T-helper 2 cell treated with Interferon-gamma antibody and Interleukin-4, amounts not matched to agents 100 ng/mL and 5 ng/mL, for 36 hours (primary cell): Measurements from ENCODE around the gene ZNF664. TPM values are rescaled to one million over a fixed set of nuclear protein-coding genes. Genes with fewer than 3 reads are reported as not detected.

Experiments
- intact Hi-C: fragments of 100-400 bp; cut with micrococcal nuclease; formaldehyde crosslinking; loops from one replicate; pipeline ENCODE4 v1.15.1; 2023
- total RNA-seq: library from RNA; stranded (reverse); gene quantifications from 2 replicates; pipeline ENCODE4 v1.2.3, GENCODE V29; 2022

Gene ZNF664
- total RNA-seq, result 48.9 and 56.4 TPM in 2 replicates

DNA sequence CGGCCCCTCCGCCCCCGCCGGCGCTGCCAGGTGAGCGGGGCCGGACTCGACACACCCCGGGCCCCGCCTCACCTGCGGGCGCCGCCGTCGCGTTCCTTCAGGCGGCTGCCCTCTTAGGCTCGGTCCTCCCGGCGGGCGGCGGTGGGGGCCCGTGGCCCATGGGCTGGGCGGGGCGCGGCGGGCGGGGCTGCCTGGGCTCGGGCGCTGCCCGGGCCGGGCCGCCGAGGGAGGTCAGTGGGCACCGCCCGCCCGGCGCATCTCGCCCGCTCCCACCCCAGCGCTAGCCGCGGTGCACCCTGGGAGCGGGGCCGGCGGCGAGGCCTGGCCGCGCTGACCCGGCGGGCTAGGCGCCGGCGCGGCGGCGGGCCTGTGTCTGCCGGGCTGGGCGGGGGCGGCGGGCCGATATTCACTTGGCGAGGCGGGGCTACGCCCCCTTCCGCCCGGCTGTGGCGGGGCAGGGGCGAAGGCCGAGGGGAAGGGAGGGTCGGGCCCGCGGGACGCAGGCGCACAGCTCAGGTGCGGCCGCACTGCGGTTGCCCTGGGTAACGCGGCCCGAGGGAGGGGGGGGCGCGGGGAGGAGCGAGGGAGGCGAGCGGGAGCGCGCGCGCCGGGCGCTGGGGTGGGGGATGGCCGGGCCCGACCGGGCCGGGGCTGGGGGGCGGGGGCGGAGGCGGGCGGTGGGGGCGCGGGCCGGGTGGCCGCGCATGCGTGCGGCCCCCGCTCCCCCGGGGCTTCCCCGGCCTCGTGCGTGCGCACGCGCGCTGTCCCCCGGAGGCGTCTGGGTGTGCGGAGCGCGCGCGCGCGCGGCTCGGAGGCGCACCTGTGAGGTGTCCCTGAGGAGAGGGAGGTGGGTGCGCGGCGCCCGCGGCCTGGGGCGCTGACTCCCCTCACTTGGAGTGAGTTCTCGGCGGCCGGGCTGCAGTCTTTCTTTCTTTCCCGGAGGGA lies at the start of gene ZNF664, which contains the start of gene CCDC92:
ZNF664 (plus strand) TSS at position 759 of the 945 bp plus-strand sequence. CDS start 38,930 bp downstream, outside the sequence.
CCDC92 (minus strand) TSS at position 375 of the 945 bp plus-strand sequence. CDS start 28,526 bp downstream, outside the sequence.
- intact Hi-C loops, result loop anchor here (2.0 to 10.0 kb wide), 2 partner anchors 34 to 998 kb away; partner anchors contain the start of gene OGFOD2

DNA sequence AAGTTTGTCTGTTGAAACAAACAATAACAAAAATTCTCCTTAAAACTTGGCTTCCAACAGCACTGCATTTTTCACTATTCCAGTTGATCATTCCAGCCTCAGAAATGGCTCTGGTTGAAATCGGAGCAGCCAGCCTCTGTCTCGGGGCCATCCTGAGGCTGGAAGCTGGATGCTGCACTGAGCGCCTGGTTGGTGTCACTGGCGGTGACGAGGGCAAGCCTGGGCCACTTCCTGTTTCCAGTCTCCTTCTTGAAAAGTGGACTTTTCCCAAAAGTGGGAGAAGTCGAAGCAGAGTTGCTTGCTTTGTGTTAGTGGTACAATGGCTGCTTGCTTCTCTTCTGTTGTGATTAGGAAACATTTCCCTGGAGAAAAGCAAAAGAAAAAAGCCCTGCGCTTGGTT lies 49.1 kb upstream of the ZNF664 start:
- intact Hi-C loops, result no loop called here

DNA sequence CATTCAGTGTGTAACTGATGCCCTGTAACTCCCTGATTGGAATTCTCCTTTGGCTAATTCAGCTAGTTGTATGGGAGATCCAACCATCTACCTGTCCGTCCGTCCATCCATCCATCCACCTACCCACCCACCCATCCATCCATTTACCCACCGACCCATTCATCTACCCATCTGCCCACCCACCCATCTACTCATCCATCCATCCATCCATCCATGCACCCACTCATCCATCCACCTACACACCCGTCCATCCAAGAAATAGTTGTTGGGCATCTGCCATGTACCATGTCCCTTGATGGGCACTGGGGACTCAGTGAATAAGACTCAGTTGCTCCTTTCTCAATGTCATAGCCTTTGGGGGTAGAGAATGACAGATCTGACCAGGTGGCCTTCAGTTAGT lies 48.5 kb upstream of the ZNF664 start:
- intact Hi-C loops, result no loop called here

DNA sequence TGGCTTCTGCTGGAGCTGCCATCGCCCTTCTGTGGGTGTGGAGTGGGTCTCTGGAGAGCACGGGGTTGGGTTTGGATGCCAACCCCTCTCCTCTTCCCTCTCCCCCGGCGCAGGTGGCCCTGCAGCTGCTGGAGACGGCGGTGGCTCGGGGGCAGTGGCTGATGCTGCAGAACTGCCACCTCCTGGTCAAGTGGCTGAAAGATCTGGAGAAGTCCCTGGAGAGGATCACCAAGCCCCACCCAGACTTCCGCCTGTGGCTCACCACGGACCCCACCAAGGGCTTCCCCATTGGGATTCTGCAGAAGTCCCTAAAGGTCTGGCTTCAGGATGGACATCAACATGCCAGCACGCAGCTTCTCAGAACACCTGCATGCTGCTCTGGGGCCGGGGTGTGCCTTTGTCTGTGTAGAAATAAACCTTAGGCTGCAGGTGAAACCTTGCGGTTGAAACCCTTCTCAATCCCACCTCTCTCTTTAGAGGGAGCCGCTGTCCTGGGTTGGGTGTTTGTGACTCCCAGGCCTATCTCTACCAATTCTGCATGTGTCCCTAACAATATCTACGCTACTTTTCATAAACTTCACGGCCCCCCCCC lies 44.6 kb upstream of the ZNF664 start:
- intact Hi-C loops, result no loop called here

DNA sequence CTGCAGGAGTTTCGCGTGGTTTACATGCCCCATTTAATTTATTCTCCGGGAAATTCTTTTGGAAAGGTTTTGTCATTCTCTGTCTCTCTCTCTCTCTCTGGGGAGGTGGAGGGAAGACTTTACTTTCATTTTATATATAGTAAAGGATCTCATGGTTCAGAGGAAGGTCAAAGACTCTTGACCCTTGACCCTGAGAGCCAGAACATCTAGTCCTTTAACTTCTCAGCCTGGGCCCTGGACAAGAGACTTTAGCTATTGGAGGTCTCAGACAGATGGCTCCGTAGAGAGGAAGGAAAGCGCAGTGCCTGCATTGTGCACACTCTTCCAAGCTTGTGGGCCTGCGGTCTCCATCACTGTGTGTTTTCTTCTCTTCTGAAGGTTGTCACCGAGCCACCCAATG lies 44.1 kb upstream of the ZNF664 start:
- intact Hi-C loops, result no loop called here

DNA sequence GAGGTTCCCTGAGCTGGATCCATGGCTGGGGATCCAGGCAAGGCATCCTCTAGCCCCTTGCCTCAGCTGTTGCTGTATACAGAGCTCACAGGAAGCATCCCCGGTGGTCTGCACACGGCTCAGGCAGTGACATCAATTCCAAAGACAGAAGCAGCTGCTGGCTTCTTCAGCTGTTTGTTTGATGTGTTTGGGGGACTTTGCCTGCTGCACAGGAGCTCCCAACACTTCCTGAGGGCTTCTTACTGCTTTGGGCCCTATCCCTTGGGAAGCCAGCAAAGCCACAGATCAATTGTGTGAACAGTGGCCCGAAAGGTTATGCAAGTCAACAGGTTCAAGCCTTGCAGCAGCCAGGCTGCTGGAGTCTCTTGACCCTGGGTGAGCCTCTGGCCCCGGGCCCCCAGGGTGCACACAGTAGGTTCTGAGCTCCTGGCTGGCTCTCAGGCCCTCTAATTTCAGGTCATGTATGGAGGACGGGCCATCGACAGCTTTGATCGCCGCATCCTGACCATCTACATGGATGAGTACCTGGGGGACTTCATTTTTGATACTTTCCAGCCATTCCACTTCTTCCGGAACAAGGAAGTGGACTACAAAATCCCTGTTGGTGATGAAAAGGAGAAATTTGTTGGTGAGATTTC lies 43.0 kb upstream of the ZNF664 start:
- intact Hi-C loops, result no loop called here

DNA sequence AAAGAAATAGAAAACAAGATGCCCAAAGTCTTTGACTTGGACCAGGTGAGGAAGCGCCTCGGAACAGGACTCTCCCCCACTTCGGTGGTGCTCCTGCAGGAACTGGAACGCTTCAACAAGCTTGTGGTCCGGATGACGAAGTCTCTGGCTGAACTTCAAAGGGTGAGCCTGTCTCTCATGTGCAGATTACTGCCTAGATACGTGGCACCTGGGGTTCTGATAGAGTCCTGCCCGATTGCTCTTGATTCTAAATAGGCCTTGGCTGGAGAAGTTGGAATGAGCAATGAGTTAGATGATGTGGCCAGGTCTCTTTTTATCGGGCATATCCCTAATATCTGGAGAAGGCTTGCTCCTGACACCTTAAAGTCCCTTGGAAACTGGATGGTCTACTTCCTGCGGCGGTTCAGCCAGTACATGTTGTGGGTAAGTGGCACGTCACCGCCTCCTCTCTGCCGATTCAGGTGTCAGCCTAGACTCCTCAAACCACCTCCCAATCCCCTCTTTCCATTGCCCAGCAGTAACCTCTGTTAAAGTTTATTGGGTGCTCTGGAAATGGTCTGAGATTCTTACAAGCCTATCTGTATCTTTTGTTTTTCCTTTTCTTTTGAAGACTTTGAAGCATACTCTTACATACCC lies 41.2 kb upstream of the ZNF664 start:
- intact Hi-C loops, result no loop called here

DNA sequence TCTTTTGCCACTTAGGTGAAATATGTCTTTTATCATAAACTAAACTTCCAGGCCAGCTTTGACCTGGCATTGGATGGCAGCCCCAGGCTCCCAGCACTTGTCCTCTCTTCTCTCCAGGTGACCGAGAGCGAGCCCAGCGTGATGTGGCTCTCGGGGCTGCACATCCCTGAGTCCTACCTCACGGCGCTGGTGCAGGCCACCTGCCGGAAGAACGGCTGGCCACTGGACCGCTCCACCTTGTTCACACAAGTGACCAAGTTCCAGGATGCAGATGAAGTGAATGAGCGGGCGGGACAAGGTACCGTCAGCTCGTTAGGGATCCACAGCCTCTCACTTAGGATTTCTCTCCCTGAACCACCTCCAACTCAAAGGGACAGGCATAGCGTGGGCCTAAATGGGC lies 39.8 kb upstream of the ZNF664 start:
- intact Hi-C loops, result no loop called here

DNA sequence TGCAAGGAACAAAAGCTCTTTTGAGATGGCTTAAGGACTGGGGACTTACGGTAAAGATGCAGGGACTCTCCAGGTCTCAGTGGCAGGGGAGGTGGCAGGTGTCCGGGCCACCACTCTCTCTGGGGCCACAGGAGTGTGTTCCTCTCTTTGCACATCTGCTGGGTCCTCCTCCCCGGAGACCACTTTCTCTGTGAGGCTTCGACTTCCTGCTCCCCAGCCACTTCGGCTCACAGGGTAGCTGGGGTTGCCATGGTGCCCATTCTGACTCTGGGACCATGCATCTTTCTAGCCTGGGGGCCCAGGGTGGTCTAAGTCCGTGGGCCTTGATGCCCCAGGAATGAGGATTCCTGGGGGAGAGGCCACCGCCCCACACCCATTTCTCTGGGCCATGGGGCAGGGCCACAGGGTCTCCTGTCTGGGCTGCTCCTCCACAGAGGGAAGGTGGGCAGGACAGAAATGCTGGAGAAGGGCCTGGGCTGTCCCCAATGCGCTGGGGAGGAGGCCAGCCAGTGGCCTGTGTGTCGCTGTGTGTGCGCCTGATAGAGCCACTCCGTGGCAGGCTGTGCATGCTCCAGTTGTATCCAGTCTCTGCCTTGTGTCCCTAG lies 38.9 kb upstream of the ZNF664 start:
- intact Hi-C loops, result no loop called here

DNA sequence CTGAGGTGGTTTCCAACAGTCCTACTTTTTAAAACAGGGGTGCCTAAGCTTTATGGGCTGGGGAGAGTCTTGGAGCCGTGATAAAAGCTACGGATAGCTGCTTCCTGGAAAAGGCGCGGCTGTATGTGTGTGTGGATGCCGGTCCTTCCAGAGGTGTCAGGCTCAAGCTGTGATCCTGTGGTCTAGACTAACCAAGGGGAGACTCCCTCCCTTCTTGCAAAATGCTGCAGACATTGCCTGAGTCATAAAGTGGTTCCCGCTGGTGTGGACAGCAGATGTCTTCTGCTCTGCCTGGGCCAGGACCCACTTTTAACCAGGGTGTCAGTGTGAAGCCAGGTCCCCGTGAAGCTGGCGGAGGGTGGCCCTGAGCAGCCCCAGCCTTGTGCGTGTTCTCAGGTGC lies 38.2 kb upstream of the ZNF664 start:
- intact Hi-C loops, result no loop called here

DNA sequence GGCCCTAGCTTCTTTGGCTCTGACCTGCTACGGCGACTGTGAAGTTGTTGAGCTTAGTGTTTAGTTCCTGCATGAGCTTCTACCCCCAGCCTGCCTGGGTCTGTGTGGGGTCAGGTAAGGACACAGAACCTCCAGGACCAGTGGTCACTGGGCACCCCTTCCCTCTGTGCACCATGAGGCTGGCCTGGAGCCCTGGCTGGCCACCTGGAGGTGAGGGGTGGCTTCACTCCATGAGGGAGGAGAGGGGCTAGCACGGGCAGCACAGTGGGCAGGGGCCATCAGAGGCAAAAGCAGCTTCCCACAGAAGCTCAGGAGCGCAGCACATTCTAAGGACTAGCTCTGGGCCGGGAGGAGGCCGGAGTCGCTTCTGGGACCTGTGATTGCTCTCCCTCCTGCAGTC lies 37.1 kb upstream of the ZNF664 start:
- intact Hi-C loops, result no loop called here

DNA sequence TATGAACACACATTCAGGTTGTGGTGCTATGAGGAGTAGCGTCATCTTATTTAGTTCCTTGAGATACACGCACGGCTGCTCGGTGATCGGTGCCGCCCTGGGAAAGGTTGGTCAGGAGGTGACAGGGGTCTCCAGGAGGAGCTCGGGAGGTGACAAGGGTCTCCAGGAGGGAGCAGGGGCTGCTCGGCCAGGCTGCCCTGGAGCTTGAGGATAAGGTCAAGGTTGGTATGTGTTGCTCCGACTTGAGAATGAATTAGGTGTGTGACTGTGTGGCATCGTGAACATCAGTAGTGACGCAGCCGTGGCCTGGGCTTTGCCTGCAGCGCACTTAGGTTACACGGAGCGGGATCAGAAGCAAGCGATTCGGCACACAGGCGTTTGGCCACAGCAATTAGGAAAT lies 36.5 kb upstream of the ZNF664 start:
- intact Hi-C loops, result no loop called here

DNA sequence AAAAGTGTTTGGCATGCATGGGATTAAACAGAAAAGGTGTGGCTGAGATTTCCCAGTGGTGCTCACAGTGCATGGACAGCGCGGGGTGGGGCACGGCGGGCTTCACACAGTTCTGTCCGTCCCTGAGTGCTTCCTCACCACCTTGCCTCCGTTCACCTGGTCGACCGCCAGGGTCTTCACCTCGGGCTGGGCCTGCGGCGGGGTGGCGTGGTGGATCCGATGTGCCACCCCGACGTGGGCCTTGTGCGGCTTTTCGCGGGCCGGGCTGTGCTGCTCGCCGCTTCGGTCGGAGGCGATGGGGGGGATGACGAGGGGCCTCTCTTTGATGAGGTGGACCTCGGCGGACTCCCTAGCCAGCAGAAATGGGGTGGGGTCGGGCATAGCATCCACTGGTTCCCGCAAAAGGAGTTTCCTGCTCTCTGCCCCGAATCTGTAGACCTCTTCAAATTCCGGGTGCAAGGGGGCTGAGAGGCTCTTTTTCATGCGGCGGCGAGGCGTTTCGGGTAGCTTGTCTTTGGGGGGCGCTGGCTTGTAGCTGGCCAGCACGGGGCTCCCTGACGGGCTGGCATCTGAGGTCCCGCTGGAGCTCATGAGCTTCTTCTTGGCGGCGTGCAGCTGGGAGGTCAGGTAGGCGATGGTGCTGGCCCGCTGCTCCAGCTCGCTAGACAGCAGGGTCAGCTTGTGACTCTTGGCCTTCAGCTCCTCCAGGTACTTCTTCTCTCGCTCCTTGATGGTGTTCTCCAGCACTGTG lies 35.9 kb upstream of the ZNF664 start:
- intact Hi-C loops, result no loop called here

DNA sequence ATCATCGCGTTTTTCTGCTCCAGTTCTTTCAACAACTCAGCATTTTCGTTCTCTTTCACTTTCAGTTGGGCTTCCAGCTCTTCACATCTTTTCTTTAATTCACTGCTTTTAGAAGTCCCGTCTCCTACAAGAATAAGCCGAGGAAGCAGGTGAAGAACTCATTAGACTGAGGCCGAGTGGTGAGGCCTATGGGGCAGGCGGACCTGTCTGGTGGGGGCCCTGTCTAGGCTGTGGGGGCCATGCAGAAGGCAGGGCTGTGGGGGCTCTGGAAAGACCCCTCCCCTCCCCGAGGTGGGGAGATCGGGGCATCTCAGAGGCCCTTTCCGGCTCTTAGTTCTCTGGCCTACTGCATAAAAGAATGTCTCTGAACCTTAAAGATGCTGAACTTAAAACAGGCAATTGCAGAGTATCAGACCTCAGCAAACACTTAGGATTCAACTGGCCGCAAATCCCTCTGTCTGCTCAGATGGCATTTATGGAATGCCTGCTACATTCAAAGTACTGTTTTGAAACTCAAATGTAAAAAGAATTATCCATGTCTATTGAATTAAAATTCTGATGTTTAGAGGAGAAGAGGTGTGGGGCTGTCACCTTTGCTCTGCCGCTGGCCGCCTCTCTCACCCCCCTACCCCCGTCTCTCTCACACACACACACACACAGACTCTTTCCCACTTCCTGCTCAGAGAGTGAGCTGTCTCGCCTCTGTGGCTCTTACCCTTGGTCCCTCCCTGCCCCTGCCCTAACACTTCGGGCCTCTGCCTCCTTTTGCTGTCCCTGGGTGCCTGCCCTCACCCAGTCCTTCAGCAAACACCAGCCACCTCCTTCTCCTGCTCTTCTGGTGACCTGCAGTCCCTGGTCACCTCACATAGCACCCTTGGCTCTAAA lies 35.1 kb upstream of the ZNF664 start:
- intact Hi-C loops, result loop anchor here (2.0 kb wide), 1 partner anchor 35 kb away; the partner anchor contains the start of genes CCDC92 and ZNF664

DNA sequence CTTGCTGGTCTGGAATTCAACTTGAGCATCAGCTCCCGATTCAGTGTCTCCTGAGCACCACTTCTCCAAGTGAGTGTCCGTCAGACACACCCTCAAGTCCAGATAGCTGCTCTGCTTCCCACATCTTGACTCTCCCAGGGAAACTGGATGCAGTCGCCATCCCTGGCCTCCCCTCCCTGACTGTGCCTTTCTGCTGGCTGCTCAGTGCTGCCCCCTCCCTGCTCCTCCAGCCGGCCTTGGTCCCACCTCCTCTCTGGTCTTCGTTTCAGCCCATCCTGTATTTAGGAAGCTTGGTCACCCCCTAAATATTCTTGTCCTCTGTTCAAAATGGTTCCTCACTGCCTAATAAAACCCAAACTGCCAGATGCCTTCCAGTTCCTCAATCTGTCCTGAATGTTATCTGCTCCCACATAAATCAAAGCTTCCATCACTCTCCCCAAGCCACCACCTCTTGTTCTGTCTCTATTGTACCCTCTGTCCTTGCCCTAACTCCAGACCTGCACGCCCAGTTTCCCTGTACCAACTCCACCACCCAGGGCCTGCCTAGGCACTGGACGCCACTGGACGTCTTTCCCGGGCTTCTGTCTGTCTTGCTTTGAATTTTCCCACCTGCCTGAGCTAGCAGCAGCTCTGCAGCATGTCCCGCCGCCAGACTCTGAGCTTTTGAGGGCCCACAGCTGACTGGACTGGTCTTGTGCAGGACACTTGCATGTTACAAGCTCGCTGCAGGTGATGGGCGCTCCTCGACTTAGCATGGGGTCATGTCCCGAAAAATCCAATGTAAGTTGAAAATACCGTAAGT lies 34.1 kb upstream of the ZNF664 start:
- intact Hi-C loops, result loop anchor here (2.0 kb wide), 1 partner anchor 34 kb away; the partner anchor contains the start of genes CCDC92 and ZNF664

DNA sequence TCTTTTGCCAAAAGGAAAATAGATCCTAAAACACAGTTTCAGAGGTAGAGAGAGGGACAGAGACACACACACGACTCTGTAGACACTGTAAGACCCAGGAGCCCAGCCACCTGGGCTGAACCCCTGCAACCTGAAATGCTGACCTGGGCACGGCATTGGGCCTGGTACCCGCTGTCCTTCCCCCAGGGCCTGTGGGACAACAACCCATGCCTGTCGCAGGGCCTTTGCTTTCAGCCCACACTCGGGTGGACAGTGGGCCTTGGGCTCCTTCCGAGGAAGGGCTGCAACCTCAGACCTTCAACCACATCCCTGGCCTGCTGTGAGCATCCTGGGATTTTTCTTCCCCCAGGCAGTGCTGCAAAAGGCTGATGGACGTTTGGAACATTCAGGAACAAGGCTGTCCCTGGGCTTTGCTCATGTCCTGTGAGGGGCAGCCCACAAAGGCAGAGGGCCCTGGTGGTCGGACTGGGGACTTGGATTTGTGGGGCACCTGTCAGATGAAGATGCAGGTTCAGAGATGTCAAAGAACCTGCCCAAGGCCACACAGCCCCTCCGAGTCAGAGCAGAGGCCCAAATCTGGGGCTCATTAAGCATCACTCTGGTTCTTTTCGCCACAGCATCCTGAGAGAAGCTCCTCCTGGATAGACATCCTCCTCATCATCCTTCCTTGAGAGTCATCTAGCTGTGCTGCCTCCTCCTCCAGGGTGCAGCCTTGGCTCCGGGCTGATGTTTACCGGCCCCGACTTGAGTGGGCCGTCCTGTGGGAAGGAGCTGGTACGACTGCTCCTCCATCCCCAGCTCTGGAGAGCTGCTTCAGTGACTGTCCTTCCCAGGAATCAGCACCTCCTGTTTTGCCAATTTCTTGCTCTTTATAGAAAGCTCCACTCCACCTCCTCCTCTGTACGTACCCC lies 33.0 kb upstream of the ZNF664 start:
- intact Hi-C loops, result loop anchor here (2.0 kb wide), 1 partner anchor 33 kb away; the partner anchor contains the start of genes CCDC92 and ZNF664

DNA sequence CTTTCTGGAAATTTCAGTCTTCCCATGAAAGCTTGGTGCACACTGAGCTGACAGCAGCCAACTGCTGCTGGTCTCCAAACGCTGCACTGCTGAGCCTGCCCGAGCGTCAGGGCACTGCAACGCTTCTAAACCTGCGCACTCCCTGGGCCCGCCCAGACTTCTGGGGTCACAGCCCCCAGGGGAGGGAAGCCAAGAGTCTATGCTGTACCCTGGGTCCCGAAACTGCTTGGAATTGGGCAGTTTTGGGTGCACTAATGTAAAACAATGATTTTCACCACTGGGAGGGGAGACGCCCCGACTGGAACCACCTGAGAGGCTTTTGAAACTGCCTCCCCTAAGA lies 32.4 kb upstream of the ZNF664 start:
- intact Hi-C loops, result no loop called here
